Measurements from ENCODE around the gene RAB3A.
"Not testable (repeated sequence)": the region's sequence is repeated elsewhere in the genome, so short reads cannot be mapped to it uniquely, and the experiment has no call there.

RAB3A gene

GRCh38 chr19:18165794-18166544, 37.9 kb downstream of the RAB3A start:
- no peak for DNase-seq

- no peak for DNase-seq
Observed at GRCh38 chr19:18164072-18164471, 39.8 kb downstream of the RAB3A start.

- no peak for DNase-seq
Observed at GRCh38 chr19:18161636-18162002, 42.2 kb downstream of the RAB3A start.

- DNase-seq, result no peak
Observed at GRCh38 chr19:18160971-18161635, 42.7 kb downstream of the RAB3A start.

- no peak for DNase-seq
Observed at GRCh38 chr19:18160493-18160970, 43.3 kb downstream of the RAB3A start.

GRCh38 chr19:18159810-18160209, 44.0 kb downstream of the RAB3A start:
- DNase-seq, result no peak

- DNase-seq, result not testable (repeated sequence)
Observed at GRCh38 chr19:18159059-18159616, 44.7 kb downstream of the RAB3A start.

- no peak for DNase-seq
Observed at GRCh38 chr19:18158467-18158866, 45.4 kb downstream of the RAB3A start.

- no peak for DNase-seq
Observed at GRCh38 chr19:18157465-18158063, 46.3 kb downstream of the RAB3A start.

GRCh38 chr19:18156841-18157464, 46.9 kb downstream of the RAB3A start:
- DNase-seq, result peak; percentile 86

GRCh38 chr19:18156268-18156667, 47.6 kb downstream of the RAB3A start:
- DNase-seq, result no peak

- DNase-seq, result no peak
Observed at GRCh38 chr19:18155095-18156087, 48.5 kb downstream of the RAB3A start.

- no peak for DNase-seq
Observed at GRCh38 chr19:18153556-18154134, 50.2 kb downstream of the RAB3A start.

GRCh38 chr19:18152817-18153555, 50.9 kb downstream of the RAB3A start, which contains the start of gene PIK3R2:
PIK3R2 (plus strand) TSS chr19:18153163; CDS start chr19:18155880, 2,717 bp downstream.
- peak; percentile 99 for DNase-seq

GRCh38 chr19:18152442-18152816, 51.4 kb downstream of the RAB3A start:
- DNase-seq, result peak; percentile 96

GRCh38 chr19:18150776-18151624, 52.8 kb downstream of the RAB3A start:
- no peak for DNase-seq

- no peak for DNase-seq
Observed at GRCh38 chr19:18149596-18149975, 54.3 kb downstream of the RAB3A start.

- no peak for DNase-seq
Observed at GRCh38 chr19:18147396-18147795, 56.4 kb downstream of the RAB3A start.
